B cell (primary cell): ENCODE data around the gene ATP10B. TPM values are rescaled to one million over a fixed set of nuclear protein-coding genes. Genes with fewer than 3 reads are reported as not detected.

Source experiments
- ATAC-seq: fragments of 200-7000 bp; cut with Tn5 transposase; one replicate; pipeline ENCODE4 v1.10.0; 2021; ENCODE audit warnings: low read depth, mild to moderate bottlenecking, moderate number of reproducible peaks, moderate library complexity
- CTCF ChIA-PET: fragments of 350-600 bp; sonication (Branson Sonifier 250); formaldehyde crosslinking; loops from one replicate; lab custom pipeline; 2021; ENCODE audit warnings: antibody characterized with exemption, inconsistent platforms; lab: Charles Lee
- POLR2A ChIA-PET: fragments of 350-600 bp; sonication (Branson Sonifier 250); formaldehyde crosslinking; loops from one replicate; lab custom pipeline; 2021; ENCODE audit warnings: antibody characterized with exemption; lab: Charles Lee
- DNase-seq: peaks from one replicate; pipeline ENCODE4 v3.0.0; 2013
- H2AFZ ChIP-seq: 2 replicates; pipeline ENCODE4 v1.6.1; 2012; ENCODE audit warnings: mild to moderate bottlenecking, low read depth, low read length; ENCODE audit not compliant: insufficient read depth, poor library complexity, severe bottlenecking
- H3K27ac ChIP-seq, 2 donors: 1 replicate in 1 of 2; 2 replicates in 1 of 2; pipeline ENCODE4 v1.5.1; 2012 to 2013; ENCODE audit warnings: low read length in 2 of 2, mild to moderate bottlenecking in 2 of 2, moderate library complexity in 1 of 2
- H3K27me3 ChIP-seq, 4 experiments: fragments of 200-600 bp in 1 of 4; sonication (generic) in 1 of 4; replicated peaks in 1 of 4; 1 replicate in 2 of 4; 2 replicates in 2 of 4; pipeline versions ENCODE4 v1.6.1 to v1.7.0; 2013 to 2016; ENCODE audit warnings: low read length in 3 of 4, mild to moderate bottlenecking in 2 of 4, mixed read lengths in 1 of 4, moderate library complexity in 1 of 4; ENCODE audit not compliant: insufficient read depth in 4 of 4, control insufficient read depth in 3 of 4; ENCODE audit errors: control extremely low read depth in 1 of 4
- H3K36me3 ChIP-seq, 2 experiments: replicated peaks in 1 of 2; 1 replicate in 1 of 2; 2 replicates in 1 of 2; pipeline versions ENCODE4 v1.6.1 to v1.7.1; 2013; ENCODE audit warnings: low read length in 1 of 2; ENCODE audit not compliant: insufficient read depth in 2 of 2, control insufficient read depth in 1 of 2; ENCODE audit errors: control extremely low read depth in 1 of 2, extremely low read depth in 1 of 2
- H3K4me1 ChIP-seq, 2 donors: fragments of 200-600 bp in 1 of 2; sonication (generic) in 1 of 2; 1 replicate in 1 of 2; 2 replicates in 1 of 2; pipeline versions ENCODE4 v1.5.1 to v1.6.1; 2013 to 2017; ENCODE audit warnings: low read length in 2 of 2; ENCODE audit not compliant: control insufficient read depth in 2 of 2, insufficient read depth in 2 of 2
- H3K4me2 ChIP-seq: replicated peaks from 2 replicates; pipeline ENCODE3; 2012; ENCODE audit warnings: mild to moderate bottlenecking, low read depth, low read length; ENCODE audit not compliant: poor library complexity, severe bottlenecking
- H3K4me3 ChIP-seq, 5 experiments: fragments of 200-600 bp in 1 of 5; sonication (generic) in 1 of 5; 1 replicate in 3 of 5; 2 replicates in 2 of 5; pipeline versions ENCODE4 v1.5.1 to v1.7.0; 2011 to 2016; ENCODE audit warnings: low read length in 4 of 5, mild to moderate bottlenecking in 4 of 5, low read depth in 2 of 5, control low read depth in 1 of 5, moderate library complexity in 1 of 5; ENCODE audit not compliant: insufficient read depth in 1 of 5; ENCODE audit errors: control extremely low read depth in 1 of 5, extremely low read depth in 1 of 5
- H3K79me2 ChIP-seq: fragments of 200-600 bp; sonication (generic); one replicate; pipeline ENCODE4 v1.6.0; 2016; ENCODE audit warnings: low read length; ENCODE audit not compliant: control insufficient read depth, insufficient read depth
- H3K9ac ChIP-seq: fragments of 200-600 bp; sonication (generic); 2 replicates; pipeline ENCODE4 v1.6.1; 2017; ENCODE audit warnings: mild to moderate bottlenecking, low read length, moderate library complexity
- H3K9me3 ChIP-seq, 3 donors: one replicate each; pipeline versions ENCODE4 v1.6.1 to v1.7.1; 2013; ENCODE audit warnings: low read length in 2 of 3; ENCODE audit not compliant: control insufficient read depth in 2 of 3, insufficient read depth in 1 of 3; ENCODE audit errors: control extremely low read depth in 1 of 3
- H4K20me1 ChIP-seq: 2 replicates; pipeline ENCODE4 v1.6.0; 2012; ENCODE audit warnings: mild to moderate bottlenecking, low read length; ENCODE audit not compliant: insufficient read depth, control insufficient read depth, poor library complexity, severe bottlenecking
- H3K27ac Mint-ChIP-seq: one replicate; pipeline ENCODE4 v1.8.0; 2021; ENCODE audit warnings: mixed read lengths
- H3K27me3 Mint-ChIP-seq: one replicate; pipeline ENCODE4 v1.8.0; 2021; ENCODE audit warnings: mixed read lengths
- H3K4me1 Mint-ChIP-seq: one replicate; pipeline ENCODE4 v1.8.0; 2021; ENCODE audit warnings: mixed read lengths
- H3K4me3 Mint-ChIP-seq: one replicate; pipeline ENCODE4 v1.8.0; 2021; ENCODE audit warnings: mixed read lengths
- H3K9me3 Mint-ChIP-seq: one replicate; pipeline ENCODE4 v1.8.0; 2022; ENCODE audit warnings: mixed read lengths; ENCODE audit not compliant: insufficient read depth
- EZH2 ChIP-seq: IDR thresholded peaks from 2 replicates; pipeline ENCODE4 v1.6.1; 2012; ENCODE audit warnings: borderline replicate concordance, low read depth, mild to moderate bottlenecking, moderate library complexity, low read length; ENCODE audit not compliant: insufficient read depth, poor library complexity, severe bottlenecking
- WGBS: methylation state at CpG from one replicate; pipeline ENCODE4 v1.1.5; 2013; ENCODE audit warnings: missing lambda C conversion rate; ENCODE audit not compliant: insufficient coverage; 5-methylcytosine and 5-hydroxymethylcytosine counted together
- intact Hi-C: fragments of 100-400 bp; cut with micrococcal nuclease; formaldehyde crosslinking; loops from one replicate; pipeline ENCODE4 v1.10.0; 2022
- polyA plus RNA-seq: library from polyadenylated mRNA; depleted of rRNA; stranded (reverse); fragments of >200 nt; gene quantifications from 2 replicates; pipeline ENCODE4 v1.2.3, GENCODE V29; 2012
- total RNA-seq, 2 donors: library from RNA; stranded (reverse); fragments of 120-200 nt in 1 of 2; gene quantifications; 1 replicate in 1 of 2; 2 replicates in 1 of 2; pipeline versions ENCODE4 v1.2.3 to v1.2.4, GENCODE V29; 2013 to 2022
- TF ChIP-seq, protein P1 (sequence below): fragments of 200-600 bp; IDR thresholded peaks from one replicate; pipeline ENCODE4 v1.8.0; 2022; ENCODE audit warnings: antibody characterized with exemption, mild to moderate bottlenecking

ATP10B gene
- total and polyA plus RNA-seq, 2 donors (not counting 1 experiment from before 2014, with no cell fraction given), result not detected

DNA sequence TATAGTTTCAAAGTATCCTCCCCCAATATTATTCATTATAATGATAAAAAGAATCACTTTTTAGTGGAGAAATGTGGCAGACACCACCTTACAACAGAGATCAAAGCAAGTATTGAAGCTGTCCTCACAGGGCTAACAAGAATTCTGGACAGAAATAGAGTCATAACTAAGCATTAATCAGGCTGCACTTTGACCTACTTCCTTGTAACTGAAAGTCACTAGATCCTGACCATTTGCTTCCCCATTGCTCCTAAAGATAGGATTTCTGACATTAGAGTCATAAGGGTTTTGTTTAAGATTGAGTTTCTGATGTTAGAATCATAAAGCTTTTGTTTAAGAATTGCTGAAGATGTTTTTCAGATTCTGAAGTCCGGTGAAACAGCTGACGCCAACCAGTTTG is 159.7 kb downstream of the ATP10B start:
- Histone ChIP-seq H3K79me2 (no peaks in the 10 kb centered on the region), H3K36me3 (no peaks in the 10 kb centered on the region), H3K4me1 (no peaks in the 10 kb centered on the region), H3K27me3 (peaks cover 0 to 3% (median 0%) of the 10 kb centered on the region in 4 experiments), H4K20me1 (no peaks in the 10 kb centered on the region), H3K4me3 (no peak overlapping the region), H3K27ac (no peak overlapping the region), H3K4me2 (no peak overlapping the region), H3K9me3 (no peaks in the 10 kb centered on the region), H3K9ac (no peak overlapping the region), H2AFZ (no peak overlapping the region)
- H3K27ac Mint-ChIP-seq, result no peak overlapping the region
- no peak overlapping the region for H3K4me3 Mint-ChIP-seq
- no peak for TF ChIP-seq EZH2
- TF ChIP-seq, protein P1, sequence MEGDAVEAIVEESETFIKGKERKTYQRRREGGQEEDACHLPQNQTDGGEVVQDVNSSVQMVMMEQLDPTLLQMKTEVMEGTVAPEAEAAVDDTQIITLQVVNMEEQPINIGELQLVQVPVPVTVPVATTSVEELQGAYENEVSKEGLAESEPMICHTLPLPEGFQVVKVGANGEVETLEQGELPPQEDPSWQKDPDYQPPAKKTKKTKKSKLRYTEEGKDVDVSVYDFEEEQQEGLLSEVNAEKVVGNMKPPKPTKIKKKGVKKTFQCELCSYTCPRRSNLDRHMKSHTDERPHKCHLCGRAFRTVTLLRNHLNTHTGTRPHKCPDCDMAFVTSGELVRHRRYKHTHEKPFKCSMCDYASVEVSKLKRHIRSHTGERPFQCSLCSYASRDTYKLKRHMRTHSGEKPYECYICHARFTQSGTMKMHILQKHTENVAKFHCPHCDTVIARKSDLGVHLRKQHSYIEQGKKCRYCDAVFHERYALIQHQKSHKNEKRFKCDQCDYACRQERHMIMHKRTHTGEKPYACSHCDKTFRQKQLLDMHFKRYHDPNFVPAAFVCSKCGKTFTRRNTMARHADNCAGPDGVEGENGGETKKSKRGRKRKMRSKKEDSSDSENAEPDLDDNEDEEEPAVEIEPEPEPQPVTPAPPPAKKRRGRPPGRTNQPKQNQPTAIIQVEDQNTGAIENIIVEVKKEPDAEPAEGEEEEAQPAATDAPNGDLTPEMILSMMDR, result no peak
- ATAC-seq, result no peak
- CTCF ChIA-PET, result interaction anchor here (1.3 kb wide), 1 partner anchor 11 kb away, joined by 4 read pairs; no protein-coding TSS in a partner anchor
- H3K4me1 Mint-ChIP-seq, result no peaks in the 10 kb centered on the region
- 91% methylated on average over 2 of the region's 2 CpGs for WGBS
- POLR2A ChIA-PET, result no interaction called here
- no peaks in the 10 kb centered on the region for H3K27me3 Mint-ChIP-seq
- no peaks in the 10 kb centered on the region for H3K9me3 Mint-ChIP-seq
- intact Hi-C loops, result no loop called here
- DNase-seq, result no peak

DNA sequence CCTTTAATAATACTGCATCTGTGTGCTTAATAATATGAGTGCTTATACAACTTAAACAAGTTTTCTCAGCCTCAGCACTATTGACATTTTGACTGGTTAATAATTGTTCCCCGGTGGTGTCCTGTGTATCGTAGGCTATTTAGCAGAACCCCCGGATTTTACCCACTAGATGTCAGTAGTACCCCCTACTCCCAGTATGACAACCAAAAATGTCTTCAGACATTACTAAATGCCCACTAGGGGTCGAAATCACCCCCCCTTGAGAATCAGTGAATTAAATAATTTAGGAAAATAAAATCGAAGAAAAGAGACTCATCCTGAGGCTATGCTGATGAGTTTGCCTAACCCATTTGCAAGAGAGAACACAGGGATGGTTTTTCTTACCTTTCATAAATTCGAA is 166.3 kb downstream of the ATP10B start:
- no peak overlapping the region for H3K4me2 ChIP-seq
- H2AFZ ChIP-seq, result no peak overlapping the region
- CTCF ChIA-PET, result no interaction called here
- 40% methylated on average over 5 of the region's 6 CpGs for WGBS
- POLR2A ChIA-PET, result no interaction called here
- H3K36me3 ChIP-seq, result no peaks in the 10 kb centered on the region
- intact Hi-C loops, result no loop called here
- Mint-ChIP-seq H3K9me3 (no peaks in the 10 kb centered on the region), H3K4me3 (no peak overlapping the region), H3K4me1 (no peaks in the 10 kb centered on the region), H3K27me3 (peaks cover 6% of the 10 kb centered on the region), H3K27ac (no peak overlapping the region)
- DNase-seq, result peak; percentile 11
- H3K9ac ChIP-seq, result no peak overlapping the region
- no peaks in the 10 kb centered on the region for H3K79me2 ChIP-seq
- no peak overlapping the region for H3K4me3 ChIP-seq
- TF ChIP-seq, protein P1, result peak; percentile 20
- TF ChIP-seq EZH2, result no peak
- H3K27ac ChIP-seq, result no peak overlapping the region
- no peak for ATAC-seq
- peaks cover 0 to 3% (median under 1%) of the 10 kb centered on the region in 4 experiments for H3K27me3 ChIP-seq
- no peaks in the 10 kb centered on the region for H3K4me1 ChIP-seq
- no peaks in the 10 kb centered on the region for H4K20me1 ChIP-seq
- H3K9me3 ChIP-seq, result no peaks in the 10 kb centered on the region
